Mesenchymal stem cell (in vitro differentiated cells and primary cell): ENCODE data around the gene TNRC6C.

Experiments
- DNase-seq: peaks from one replicate; pipeline ENCODE4 v3.0.0-alpha.2; 2013
- H2AFZ ChIP-seq: one replicate; pipeline ENCODE4 v1.6.1; 2013; ENCODE audit warnings: low read depth, mild to moderate bottlenecking, control low read depth, inconsistent platforms, low read length, moderate library complexity
- H2AK5ac ChIP-seq: 2 replicates; pipeline ENCODE4 v1.6.1; 2013; ENCODE audit warnings: low read length, moderate library complexity, mild to moderate bottlenecking, inconsistent platforms; ENCODE audit not compliant: severe bottlenecking
- H2BK120ac ChIP-seq: one replicate; pipeline ENCODE4 v1.6.1; 2013; ENCODE audit warnings: low read depth, mild to moderate bottlenecking, inconsistent platforms, low read length, moderate library complexity
- H2BK12ac ChIP-seq, 2 experiments: one replicate each; pipeline ENCODE4 v1.6.1; 2013; ENCODE audit warnings: inconsistent platforms in 2 of 2, low read length in 2 of 2, mild to moderate bottlenecking in 2 of 2, moderate library complexity in 2 of 2, control low read depth in 1 of 2
- H2BK15ac ChIP-seq: one replicate; pipeline ENCODE4 v1.6.1; 2013; ENCODE audit warnings: mild to moderate bottlenecking, low read depth, inconsistent platforms; ENCODE audit not compliant: poor library complexity, severe bottlenecking
- H2BK5ac ChIP-seq: 2 replicates; pipeline ENCODE4 v1.6.1; 2013; ENCODE audit warnings: low read depth, mild to moderate bottlenecking, low read length, control low read depth, inconsistent platforms; ENCODE audit not compliant: poor library complexity, severe bottlenecking
- H3K14ac ChIP-seq, 2 experiments: one replicate each; pipeline ENCODE4 v1.6.1; 2013; ENCODE audit warnings: inconsistent platforms in 2 of 2, low read length in 2 of 2, control low read depth in 1 of 2, mild to moderate bottlenecking in 1 of 2, moderate library complexity in 1 of 2
- H3K18ac ChIP-seq, 2 experiments: one replicate each; pipeline ENCODE4 v1.6.1; 2013; ENCODE audit warnings: inconsistent platforms in 2 of 2, low read length in 2 of 2, control low read depth in 1 of 2, low read depth in 1 of 2, mild to moderate bottlenecking in 1 of 2
- H3K23ac ChIP-seq, 2 experiments: one replicate each; pipeline ENCODE4 v1.6.1; 2013; ENCODE audit warnings: inconsistent platforms in 2 of 2, low read length in 2 of 2, mild to moderate bottlenecking in 2 of 2, moderate library complexity in 2 of 2, control low read depth in 1 of 2
- H3K27ac ChIP-seq: 2 replicates; pipeline ENCODE4 v1.5.1; 2013; ENCODE audit warnings: mild to moderate bottlenecking, moderate library complexity, low read length, control low read depth, inconsistent platforms; ENCODE audit not compliant: poor library complexity, severe bottlenecking
- H3K27me3 ChIP-seq, 2 experiments: 2 replicates each; pipeline versions ENCODE4 v1.6.1 to v1.7.0; 2013; ENCODE audit warnings: low read length in 2 of 2, mild to moderate bottlenecking in 2 of 2, moderate library complexity in 2 of 2, control low read depth in 1 of 2, inconsistent platforms in 1 of 2; ENCODE audit not compliant: control insufficient read depth in 1 of 2, insufficient read depth in 1 of 2
- H3K36me3 ChIP-seq, 2 experiments: 2 replicates each; pipeline versions ENCODE4 v1.6.1 to v1.7.0; 2013; ENCODE audit warnings: low read length in 2 of 2, control low read depth in 1 of 2, inconsistent platforms in 1 of 2, low read depth in 1 of 2, mild to moderate bottlenecking in 1 of 2; ENCODE audit not compliant: insufficient read depth in 2 of 2, control insufficient read depth in 1 of 2
- H3K4ac ChIP-seq, 2 experiments: one replicate each; pipeline ENCODE4 v1.6.1; 2013; ENCODE audit warnings: inconsistent platforms in 2 of 2, low read length in 2 of 2, mild to moderate bottlenecking in 2 of 2, moderate library complexity in 2 of 2, control low read depth in 1 of 2, low read depth in 1 of 2
- H3K4me1 ChIP-seq: 2 replicates; pipeline ENCODE4 v1.6.1; 2013; ENCODE audit warnings: low read depth, low read length, control low read depth; ENCODE audit not compliant: control insufficient read depth, insufficient read depth
- H3K4me2 ChIP-seq: 2 replicates; pipeline ENCODE4 v1.6.1; 2013; ENCODE audit warnings: low read length, mild to moderate bottlenecking, inconsistent platforms; ENCODE audit not compliant: poor library complexity, severe bottlenecking
- H3K4me3 ChIP-seq, 2 experiments: 2 replicates each; pipeline versions ENCODE4 v1.5.1 to v1.7.0; 2013; ENCODE audit warnings: low read length in 2 of 2, mild to moderate bottlenecking in 2 of 2, control low read depth in 1 of 2, low read depth in 1 of 2; ENCODE audit not compliant: insufficient read depth in 1 of 2
- H3K79me1 ChIP-seq: replicated peaks from 2 replicates; pipeline ENCODE4 v1.6.1; 2013; ENCODE audit warnings: mild to moderate bottlenecking, control low read depth, low read length, inconsistent platforms; ENCODE audit not compliant: poor library complexity, severe bottlenecking
- H3K9ac ChIP-seq: 2 replicates; pipeline ENCODE4 v1.7.0; 2013; ENCODE audit warnings: mild to moderate bottlenecking, low read length, moderate library complexity
- H3K9me3 ChIP-seq: 2 replicates; pipeline ENCODE4 v1.7.0; 2013; ENCODE audit warnings: mild to moderate bottlenecking, low read length; ENCODE audit not compliant: control insufficient read depth
- H4K8ac ChIP-seq: one replicate; pipeline ENCODE4 v1.6.1; 2013; ENCODE audit warnings: inconsistent platforms, mild to moderate bottlenecking, low read length, moderate library complexity
- H4K91ac ChIP-seq: one replicate; pipeline ENCODE4 v1.6.1; 2013; ENCODE audit warnings: mild to moderate bottlenecking, low read length, inconsistent platforms
- WGBS: methylation state at CpG from one replicate; pipeline ENCODE4 v1.1.7; 2013; ENCODE audit warnings: mixed read lengths; 5-methylcytosine and 5-hydroxymethylcytosine counted together

The TNRC6C gene

DNA sequence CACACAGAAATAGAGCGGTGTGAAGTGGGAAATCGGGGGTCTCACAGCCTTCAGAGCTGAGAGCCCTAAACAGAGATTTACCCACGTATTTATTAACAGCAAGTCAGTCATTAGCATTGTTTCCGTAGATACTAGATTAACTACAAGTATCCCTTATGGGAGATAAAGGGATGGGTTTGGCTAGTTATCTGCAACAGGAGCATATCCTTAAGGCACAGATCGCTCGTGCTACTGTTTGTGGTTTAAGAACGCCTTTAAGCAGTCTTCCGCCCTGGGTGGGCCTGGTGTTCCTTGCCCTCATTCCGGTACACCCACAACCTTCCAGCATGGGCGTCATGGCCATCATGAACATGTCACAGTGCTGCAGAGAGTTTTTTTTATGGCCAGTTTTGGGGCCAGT is 143.0 kb downstream of the TNRC6C start:
- Histone ChIP-seq H3K4ac (no peak overlapping the region), H2AK5ac (no peak overlapping the region), H3K9me3 (no peaks in the 10 kb centered on the region), H3K79me1 (no peaks in the 10 kb centered on the region), H3K9ac (no peak overlapping the region), H3K14ac (no peak overlapping the region), H2BK15ac (no peak overlapping the region), H3K23ac (no peak overlapping the region), H4K8ac (no peak overlapping the region), H3K27ac (no peak overlapping the region), H2BK120ac (no peak overlapping the region), H2BK5ac (no peak overlapping the region), H3K36me3 (peaks cover 50 to 53% of the 10 kb centered on the region in 2 experiments), H3K27me3 (no peaks in the 10 kb centered on the region), H3K4me3 (no peak overlapping the region), H4K91ac (no peak overlapping the region), H2AFZ (no peak overlapping the region), H2BK12ac (no peak overlapping the region), H3K4me2 (no peak overlapping the region), H3K18ac (no peak overlapping the region), H3K4me1 (peaks cover 4% of the 10 kb centered on the region)
- 97% methylated on average over 8 of the region's 10 CpGs for WGBS
- no peak for DNase-seq

- Histone ChIP-seq H3K18ac (no peak overlapping the region), H3K4me1 (peaks cover 5% of the 10 kb centered on the region), H2BK5ac (no peak overlapping the region), H3K27me3 (no peaks in the 10 kb centered on the region), H3K14ac (no peak overlapping the region), H3K4me2 (no peak overlapping the region), H3K9ac (no peak overlapping the region), H3K23ac (no peak overlapping the region), H3K4me3 (no peak overlapping the region), H3K9me3 (no peaks in the 10 kb centered on the region), H4K8ac (no peak overlapping the region), H3K36me3 (peaks cover 39 to 44% of the 10 kb centered on the region in 2 experiments), H3K79me1 (no peaks in the 10 kb centered on the region), H3K4ac (no peak overlapping the region), H3K27ac (no peak overlapping the region), H2BK15ac (no peak overlapping the region), H2AK5ac (no peak overlapping the region), H2AFZ (no peak overlapping the region), H4K91ac (no peak overlapping the region), H2BK12ac (no peak overlapping the region), H2BK120ac (no peak overlapping the region)
- no peak for DNase-seq
- 94% methylated on average over 2 of the region's 4 CpGs for WGBS
Measured at GRCh38 chr17:78103311-78103710, 144.8 kb downstream of the TNRC6C start.

- whole genome bisulfite sequencing, result over 99% methylated on average over 28 of the region's 28 CpGs
- Histone ChIP-seq H3K27me3 (peaks cover 0 to 2% of the 10 kb centered on the region in 2 experiments), H2BK5ac (no peak overlapping the region), H3K79me1 (no peaks in the 10 kb centered on the region), H3K27ac (no peak overlapping the region), H4K8ac (peak overlapping the region; percentile 39), H3K23ac (no peak overlapping the region), H3K18ac (no peak overlapping the region), H2AFZ (no peak overlapping the region), H2BK15ac (no peak overlapping the region), H3K9me3 (no peaks in the 10 kb centered on the region), H2AK5ac (no peak overlapping the region), H3K4me2 (no peak overlapping the region), H3K14ac (no peak overlapping the region), H3K9ac (no peak overlapping the region), H3K36me3 (peaks cover 27 to 48% of the 10 kb centered on the region in 2 experiments), H2BK12ac (no peak overlapping the region), H3K4ac (no peak overlapping the region), H3K4me3 (no peak overlapping the region), H3K4me1 (peaks cover 12% of the 10 kb centered on the region), H4K91ac (no peak overlapping the region), H2BK120ac (no peak overlapping the region)
- no peak for DNase-seq
Measured at GRCh38 chr17:78104540-78104941, 146.0 kb downstream of the TNRC6C start.

DNA sequence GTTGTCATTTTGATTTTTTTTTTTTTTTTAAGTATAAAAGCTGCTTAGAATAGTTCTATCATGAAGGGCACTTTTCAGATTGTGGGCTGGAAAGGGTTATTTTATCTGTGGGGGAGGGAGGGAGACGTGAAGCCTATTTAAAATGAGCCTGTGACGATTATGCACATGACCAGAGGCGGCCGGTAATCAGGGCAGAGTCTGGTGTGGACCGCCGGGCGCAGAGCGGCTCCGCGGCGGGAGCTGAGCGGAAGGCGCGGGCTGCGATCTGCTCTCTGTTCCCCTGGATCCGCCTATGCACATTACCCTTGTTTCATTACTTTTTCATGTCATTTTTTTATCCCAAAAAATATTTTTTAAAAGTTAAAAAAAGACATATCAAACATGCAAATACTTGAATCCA is 146.6 kb downstream of the TNRC6C start:
- no peak overlapping the region for H2BK15ac ChIP-seq
- H2BK120ac ChIP-seq, result no peak overlapping the region
- H3K4me2 ChIP-seq, result no peak overlapping the region
- H4K8ac ChIP-seq, result no peak overlapping the region
- peaks cover 12% of the 10 kb centered on the region for H3K4me1 ChIP-seq
- no peak for DNase-seq
- H3K4ac ChIP-seq, result no peak overlapping the region
- H3K36me3 ChIP-seq, result peaks cover 22 to 44% of the 10 kb centered on the region in 2 experiments
- H3K79me1 ChIP-seq, result no peaks in the 10 kb centered on the region
- H3K14ac ChIP-seq, result no peak overlapping the region
- H3K4me3 ChIP-seq, result no peak overlapping the region
- H3K23ac ChIP-seq, result no peak overlapping the region
- H2BK12ac ChIP-seq, result no peak overlapping the region
- no peak overlapping the region for H4K91ac ChIP-seq
- H3K9ac ChIP-seq, result no peak overlapping the region
- no peak overlapping the region for H2BK5ac ChIP-seq
- H2AFZ ChIP-seq, result no peak overlapping the region
- H2AK5ac ChIP-seq, result no peak overlapping the region
- H3K27ac ChIP-seq, result no peak overlapping the region
- H3K9me3 ChIP-seq, result no peaks in the 10 kb centered on the region
- peaks cover 0 to 2% of the 10 kb centered on the region in 2 experiments for H3K27me3 ChIP-seq
- 88% methylated on average over 16 of the region's 16 CpGs for WGBS
- no peak overlapping the region for H3K18ac ChIP-seq
